Astrocyte (in vitro differentiated cells and primary cell): ENCODE results near the gene CCDC197.

Source experiments
- CTCF ChIP-seq: IDR thresholded peaks from 2 replicates; pipeline ENCODE4 v1.5.1; 2011; ENCODE audit warnings: low read depth, mild to moderate bottlenecking, inconsistent platforms, low read length, moderate library complexity; ENCODE audit not compliant: insufficient read depth
- EZH2 ChIP-seq: IDR thresholded peaks from 2 replicates; pipeline ENCODE4 v1.6.1; 2012; ENCODE audit warnings: mild to moderate bottlenecking, low read length, inconsistent platforms; ENCODE audit not compliant: insufficient read depth

GRCh38 chr14:94049625-94050023 lies 52.5 kb downstream of the CCDC197 start:
- TF ChIP-seq CTCF (no peak), EZH2 (no peak)
